Measurements from ENCODE around the gene IFIT3. TPM values are rescaled to one million over a fixed set of nuclear protein-coding genes. Genes with fewer than 3 reads are reported as not detected.

Gene IFIT3
- total and polyA plus RNA-seq, 2 experiments from 2014 or later = 0.42 to 0.52 TPM

- H3K27me3 ChIP-seq (ENCODE audit: insufficient read depth) = no peaks in the 10 kb centered on the region
- H3K9me2 ChIP-seq (ENCODE audit: insufficient read depth) = no peaks in the 10 kb centered on the region; the same call in 1 of the 2 replicates
- DNase-seq (ENCODE audit: low spot score) (no peak), ATAC-seq (no peak)
- TF ChIP-seq CREB1 (CRISPR knock-in tag; IDR thresholded peaks at IDR 0.05; ENCODE audit: low read depth) = no peak
- no peak for TF ChIP-seq ZNF331 (CRISPR knock-in tag; IDR thresholded peaks at IDR 0.05; ENCODE audit: low read depth)
- no peak overlapping the region for H3K27ac Mint-ChIP-seq
- no peaks in the 10 kb centered on the region for H3F3A ChIP-seq (replicated peaks; ENCODE audit: low read depth)
- H3K27me3 Mint-ChIP-seq (ENCODE audit: insufficient read depth, low read depth, poor library complexity) = no peaks in the 10 kb centered on the region
- H3K27ac ChIP-seq (ENCODE audit: low read depth) = no peak overlapping the region
- no peaks in the 10 kb centered on the region for H3K79me2 ChIP-seq (replicated peaks; ENCODE audit: insufficient read depth)
- H3K36me3 ChIP-seq (ENCODE audit: insufficient read depth) = no peaks in the 10 kb centered on the region
- no peak overlapping the region for H2AFZ ChIP-seq
- H3K4me2 ChIP-seq = no peak overlapping the region
- no peaks in the 10 kb centered on the region for H3K36me3 Mint-ChIP-seq (ENCODE audit: low read depth)
- peaks cover 5% of the 10 kb centered on the region; the same call in 1 of the 2 replicates for H3K4me1 ChIP-seq (ENCODE audit: insufficient read depth)
- no peaks in the 10 kb centered on the region for H4K20me1 ChIP-seq (replicated peaks; ENCODE audit: insufficient read depth)
- H3K4me3 Mint-ChIP-seq = no peak overlapping the region
- no peaks in the 10 kb centered on the region; the same call in 2 of the 3 replicates for H3K9me3 Mint-ChIP-seq
- H3K4me3 ChIP-seq = no peak overlapping the region
- H3K4me1 Mint-ChIP-seq = peaks cover 15% of the 10 kb centered on the region
Measured at GRCh38 chr10:89373916-89374711, 46.3 kb downstream of the IFIT3 start.

- ATAC-seq (no peak), DNase-seq (ENCODE audit: low spot score) (no peak)
- Histone ChIP-seq H3K79me2 (replicated peaks; ENCODE audit: insufficient read depth) (no peaks in the 10 kb centered on the region), H3K4me3 (no peak overlapping the region), H3K36me3 (ENCODE audit: insufficient read depth) (no peaks in the 10 kb centered on the region), H3K27me3 (ENCODE audit: insufficient read depth) (no peaks in the 10 kb centered on the region), H4K20me1 (replicated peaks; ENCODE audit: insufficient read depth) (no peaks in the 10 kb centered on the region), H3F3A (replicated peaks; ENCODE audit: low read depth) (no peaks in the 10 kb centered on the region), H3K27ac (ENCODE audit: low read depth) (no peak overlapping the region), H3K9me2 (ENCODE audit: insufficient read depth) (no peaks in the 10 kb centered on the region; the same call in 1 of the 2 replicates), H3K4me1 (ENCODE audit: insufficient read depth) (peaks cover 5% of the 10 kb centered on the region; the same call in 1 of the 2 replicates), H2AFZ (no peak overlapping the region), H3K4me2 (no peak overlapping the region)
- Mint-ChIP-seq H3K27me3 (ENCODE audit: insufficient read depth, low read depth, poor library complexity) (no peaks in the 10 kb centered on the region), H3K4me1 (peaks cover 9% of the 10 kb centered on the region), H3K27ac (no peak overlapping the region), H3K4me3 (no peak overlapping the region), H3K9me3 (no peaks in the 10 kb centered on the region), H3K36me3 (ENCODE audit: low read depth) (no peaks in the 10 kb centered on the region)
- no peak for TF ChIP-seq ZNF331 (CRISPR knock-in tag; IDR thresholded peaks at IDR 0.05; ENCODE audit: low read depth)
- TF ChIP-seq ZNF114 (CRISPR knock-in tag; IDR thresholded peaks at IDR 0.05) = no peak
- no peak for TF ChIP-seq ZNF462 (CRISPR knock-in tag; IDR thresholded peaks at IDR 0.05)
- no peak for TF ChIP-seq EZH2 (IDR thresholded peaks at IDR 0.05; ENCODE audit: low read depth, unreplicated experiment)
- no peak for TF ChIP-seq CTCF (conservative IDR thresholded peaks at IDR 0.05; ENCODE audit: low read depth in 2 of 2)
- no peak for TF ChIP-seq REST (IDR thresholded peaks at IDR 0.05; ENCODE audit: unreplicated experiment)
Measured at GRCh38 chr10:89374713-89375141, 46.9 kb downstream of the IFIT3 start.

Data from GM23338 (cell line).